Loucy (cell line): ENCODE results near the gene RBMS3.

Source experiments
- H2AFZ ChIP-seq: fragments of 200-600 bp; sonication (generic); 2 replicates; pipeline ENCODE4 v1.6.0; 2016; ENCODE audit warnings: antibody characterized with exemption, mild to moderate bottlenecking, low read length, moderate library complexity
- H3F3A ChIP-seq: fragments of 200-600 bp; 2 replicates; pipeline ENCODE4 v1.6.0; 2016; ENCODE audit warnings: antibody characterized with exemption, low read depth, mild to moderate bottlenecking
- H3K27me3 ChIP-seq: fragments of 200-600 bp; sonication (generic); 2 replicates; pipeline ENCODE4 v1.6.1; 2014; ENCODE audit warnings: low read length, mild to moderate bottlenecking; ENCODE audit not compliant: insufficient read depth, poor library complexity, severe bottlenecking
- H3K36me3 ChIP-seq: fragments of 200-600 bp; sonication (generic); 2 replicates; pipeline ENCODE4 v1.6.1; 2016; ENCODE audit warnings: low read length; ENCODE audit not compliant: insufficient read depth
- H3K4me1 ChIP-seq: fragments of 200-600 bp; sonication (generic); 2 replicates; pipeline ENCODE4 v1.5.1; 2014; ENCODE audit warnings: low read length, mild to moderate bottlenecking; ENCODE audit not compliant: insufficient read depth, poor library complexity, severe bottlenecking
- H3K4me2 ChIP-seq: fragments of 200-600 bp; sonication (generic); 2 replicates; pipeline ENCODE4 v1.6.0; 2014; ENCODE audit warnings: antibody characterized with exemption, low read length, low read depth, mild to moderate bottlenecking; ENCODE audit not compliant: poor library complexity, severe bottlenecking
- H3K4me3 ChIP-seq: fragments of 200-600 bp; sonication (generic); 2 replicates; pipeline ENCODE4 v1.5.1; 2014; ENCODE audit warnings: low read length, mild to moderate bottlenecking, mixed read lengths; ENCODE audit not compliant: poor library complexity, severe bottlenecking
- H3K79me2 ChIP-seq: fragments of 200-600 bp; sonication (generic); 2 replicates; pipeline ENCODE4 v1.6.1; 2014; ENCODE audit warnings: low read length; ENCODE audit not compliant: insufficient read depth
- H3K9ac ChIP-seq: fragments of 200-600 bp; sonication (generic); 2 replicates; pipeline ENCODE4 v1.6.0; 2014; ENCODE audit warnings: mild to moderate bottlenecking, low read depth, low read length, moderate library complexity; ENCODE audit not compliant: poor library complexity, severe bottlenecking
- H3K9me2 ChIP-seq: fragments of 200-600 bp; sonication (generic); replicated peaks from 2 replicates; pipeline ENCODE4 v1.6.1; 2016; ENCODE audit warnings: low read depth, low read length, mixed read lengths
- H3K9me3 ChIP-seq: fragments of 200-600 bp; sonication (generic); 2 replicates; pipeline ENCODE4 v1.6.1; 2014; ENCODE audit warnings: mild to moderate bottlenecking, antibody characterized with exemption, low read length, low read depth; ENCODE audit not compliant: insufficient read depth
- H4K20me1 ChIP-seq: fragments of 200-600 bp; sonication (generic); 2 replicates; pipeline ENCODE4 v1.6.0; 2014; ENCODE audit warnings: antibody characterized with exemption, low read length, mild to moderate bottlenecking; ENCODE audit not compliant: insufficient read depth, poor library complexity, severe bottlenecking
- EZH2phosphoT487 ChIP-seq: fragments of 200-600 bp; IDR thresholded peaks from 2 replicates; pipeline ENCODE4 v1.6.1; 2018; ENCODE audit warnings: antibody characterized with exemption, mild to moderate bottlenecking, moderate library complexity, borderline replicate concordance
- TF ChIP-seq, protein P1 (sequence below): fragments of 200-600 bp; sonication (generic); conservative IDR thresholded peaks from 2 replicates; pipeline ENCODE4 v1.5.1; 2014; ENCODE audit warnings: mild to moderate bottlenecking, antibody characterized with exemption, low read length

The RBMS3 gene

GRCh38 chr3:29374226-29374625, 93.4 kb downstream of the RBMS3 start:
- Histone ChIP-seq H3K9me2 (no peaks in the 10 kb centered on the region), H2AFZ (no peak overlapping the region), H3K36me3 (no peaks in the 10 kb centered on the region), H3F3A (no peaks in the 10 kb centered on the region), H3K9ac (no peak overlapping the region), H3K4me3 (no peak overlapping the region), H3K4me1 (no peaks in the 10 kb centered on the region), H3K4me2 (no peak overlapping the region), H3K9me3 (no peaks in the 10 kb centered on the region), H4K20me1 (no peaks in the 10 kb centered on the region), H3K27me3 (no peaks in the 10 kb centered on the region), H3K79me2 (no peaks in the 10 kb centered on the region)
- no peak for TF ChIP-seq EZH2phosphoT487
- TF ChIP-seq, protein P1, sequence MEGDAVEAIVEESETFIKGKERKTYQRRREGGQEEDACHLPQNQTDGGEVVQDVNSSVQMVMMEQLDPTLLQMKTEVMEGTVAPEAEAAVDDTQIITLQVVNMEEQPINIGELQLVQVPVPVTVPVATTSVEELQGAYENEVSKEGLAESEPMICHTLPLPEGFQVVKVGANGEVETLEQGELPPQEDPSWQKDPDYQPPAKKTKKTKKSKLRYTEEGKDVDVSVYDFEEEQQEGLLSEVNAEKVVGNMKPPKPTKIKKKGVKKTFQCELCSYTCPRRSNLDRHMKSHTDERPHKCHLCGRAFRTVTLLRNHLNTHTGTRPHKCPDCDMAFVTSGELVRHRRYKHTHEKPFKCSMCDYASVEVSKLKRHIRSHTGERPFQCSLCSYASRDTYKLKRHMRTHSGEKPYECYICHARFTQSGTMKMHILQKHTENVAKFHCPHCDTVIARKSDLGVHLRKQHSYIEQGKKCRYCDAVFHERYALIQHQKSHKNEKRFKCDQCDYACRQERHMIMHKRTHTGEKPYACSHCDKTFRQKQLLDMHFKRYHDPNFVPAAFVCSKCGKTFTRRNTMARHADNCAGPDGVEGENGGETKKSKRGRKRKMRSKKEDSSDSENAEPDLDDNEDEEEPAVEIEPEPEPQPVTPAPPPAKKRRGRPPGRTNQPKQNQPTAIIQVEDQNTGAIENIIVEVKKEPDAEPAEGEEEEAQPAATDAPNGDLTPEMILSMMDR: no peak

- Histone ChIP-seq H3K27me3 (no peaks in the 10 kb centered on the region), H3F3A (no peaks in the 10 kb centered on the region), H3K9me3 (no peaks in the 10 kb centered on the region), H3K36me3 (no peaks in the 10 kb centered on the region), H2AFZ (no peak overlapping the region), H3K9ac (no peak overlapping the region), H3K9me2 (no peaks in the 10 kb centered on the region), H3K79me2 (no peaks in the 10 kb centered on the region), H3K4me3 (no peak overlapping the region), H3K4me1 (no peaks in the 10 kb centered on the region), H3K4me2 (no peak overlapping the region), H4K20me1 (no peaks in the 10 kb centered on the region)
- no peak for TF ChIP-seq EZH2phosphoT487
- TF ChIP-seq, protein P1: no peak
Observed at GRCh38 chr3:29379097-29379496, 98.2 kb downstream of the RBMS3 start.

- H3K9ac ChIP-seq: no peak overlapping the region
- H3F3A ChIP-seq: no peaks in the 10 kb centered on the region
- no peaks in the 10 kb centered on the region for H3K36me3 ChIP-seq
- no peaks in the 10 kb centered on the region for H3K27me3 ChIP-seq
- H3K9me3 ChIP-seq: no peaks in the 10 kb centered on the region
- no peaks in the 10 kb centered on the region for H3K79me2 ChIP-seq
- no peaks in the 10 kb centered on the region for H3K4me1 ChIP-seq
- no peak overlapping the region for H2AFZ ChIP-seq
- H3K9me2 ChIP-seq: no peaks in the 10 kb centered on the region
- no peaks in the 10 kb centered on the region for H4K20me1 ChIP-seq
- H3K4me3 ChIP-seq: no peak overlapping the region
- TF ChIP-seq EZH2phosphoT487: no peak
- no peak overlapping the region for H3K4me2 ChIP-seq
Observed at GRCh38 chr3:29381595-29381994, 100.7 kb downstream of the RBMS3 start.

GRCh38 chr3:29382409-29382808, 101.5 kb downstream of the RBMS3 start:
- H4K20me1 ChIP-seq: no peaks in the 10 kb centered on the region
- no peaks in the 10 kb centered on the region for H3K9me3 ChIP-seq
- H3K9me2 ChIP-seq: no peaks in the 10 kb centered on the region
- no peaks in the 10 kb centered on the region for H3K4me1 ChIP-seq
- no peaks in the 10 kb centered on the region for H3K79me2 ChIP-seq
- H3K36me3 ChIP-seq: no peaks in the 10 kb centered on the region
- H3K4me3 ChIP-seq: no peak overlapping the region
- H3K9ac ChIP-seq: no peak overlapping the region
- H3F3A ChIP-seq: no peaks in the 10 kb centered on the region
- H3K27me3 ChIP-seq: no peaks in the 10 kb centered on the region
- H3K4me2 ChIP-seq: no peak overlapping the region
- TF ChIP-seq, protein P1: no peak
- no peak for TF ChIP-seq EZH2phosphoT487
- H2AFZ ChIP-seq: no peak overlapping the region
